Breast epithelium (tissue), 3 donors: ENCODE results near the gene PIK3CA.

Experiments
- POLR2A ChIP-seq: fragments of 450-650 bp; IDR thresholded peaks from one replicate; pipeline ENCODE4 v1.6.1; 2016; ENCODE audit warnings: antibody characterized with exemption, mild to moderate bottlenecking, moderate library complexity
- POLR2AphosphoS5 ChIP-seq, 3 donors: sonication (generic); formaldehyde crosslinking; IDR thresholded peaks; one replicate each; pipeline ENCODE4 v1.6.1; 2017; ENCODE audit warnings: antibody characterized with exemption in 3 of 3
- TF ChIP-seq, protein P1 (sequence below), 3 donors: fragments of 450-650 bp; IDR thresholded peaks; one replicate each; pipeline ENCODE4 v1.5.1; 2016 to 2017; ENCODE audit warnings: antibody characterized with exemption in 3 of 3, mild to moderate bottlenecking in 3 of 3, moderate library complexity in 3 of 3

DNA sequence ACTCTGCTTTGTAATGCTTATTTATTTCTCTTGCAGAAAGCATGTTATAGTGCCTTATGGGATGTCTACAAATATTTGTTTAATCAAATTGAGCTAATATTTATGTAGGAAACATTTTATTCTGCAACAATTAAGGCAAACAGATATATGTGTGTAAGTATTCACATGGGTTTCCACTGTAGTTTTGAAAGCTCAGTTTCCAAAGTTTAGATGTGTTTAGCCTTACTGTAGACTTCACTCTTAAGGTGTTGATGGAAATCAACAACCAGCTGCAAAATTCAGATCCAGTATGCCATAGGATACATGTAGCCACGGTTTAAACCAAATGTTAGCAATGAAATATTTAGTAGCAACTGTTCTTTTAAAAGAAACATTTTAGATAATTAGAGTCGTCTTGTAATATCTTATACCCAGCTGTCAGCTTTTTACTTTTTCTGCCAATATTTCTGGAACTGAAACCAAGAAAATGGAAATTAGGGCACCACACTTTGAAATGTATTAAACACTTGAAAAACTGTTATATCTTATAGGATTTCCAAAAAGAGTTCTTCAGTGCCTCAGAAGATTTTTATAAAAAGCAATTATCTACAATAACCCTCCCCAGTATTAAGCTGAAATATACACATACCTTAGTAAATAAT, 18.5 kb downstream of the PIK3CA start:
- TF ChIP-seq POLR2A (no peak), POLR2AphosphoS5 (IDR thresholded peaks at IDR 0.05) (no peak)
- TF ChIP-seq, protein P1, sequence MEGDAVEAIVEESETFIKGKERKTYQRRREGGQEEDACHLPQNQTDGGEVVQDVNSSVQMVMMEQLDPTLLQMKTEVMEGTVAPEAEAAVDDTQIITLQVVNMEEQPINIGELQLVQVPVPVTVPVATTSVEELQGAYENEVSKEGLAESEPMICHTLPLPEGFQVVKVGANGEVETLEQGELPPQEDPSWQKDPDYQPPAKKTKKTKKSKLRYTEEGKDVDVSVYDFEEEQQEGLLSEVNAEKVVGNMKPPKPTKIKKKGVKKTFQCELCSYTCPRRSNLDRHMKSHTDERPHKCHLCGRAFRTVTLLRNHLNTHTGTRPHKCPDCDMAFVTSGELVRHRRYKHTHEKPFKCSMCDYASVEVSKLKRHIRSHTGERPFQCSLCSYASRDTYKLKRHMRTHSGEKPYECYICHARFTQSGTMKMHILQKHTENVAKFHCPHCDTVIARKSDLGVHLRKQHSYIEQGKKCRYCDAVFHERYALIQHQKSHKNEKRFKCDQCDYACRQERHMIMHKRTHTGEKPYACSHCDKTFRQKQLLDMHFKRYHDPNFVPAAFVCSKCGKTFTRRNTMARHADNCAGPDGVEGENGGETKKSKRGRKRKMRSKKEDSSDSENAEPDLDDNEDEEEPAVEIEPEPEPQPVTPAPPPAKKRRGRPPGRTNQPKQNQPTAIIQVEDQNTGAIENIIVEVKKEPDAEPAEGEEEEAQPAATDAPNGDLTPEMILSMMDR (IDR thresholded peaks at IDR 0.05), result no peak
